Activated CD8-positive, alpha-beta memory T cell treated with anti-CD3 and anti-CD28 coated beads for 24 hours (primary cell): Measurements from ENCODE around the gene TMEM82.

ENCODE experiments used
- DNase-seq: peaks from one replicate; pipeline ENCODE4 v3.0.0-alpha.2; 2020

The TMEM82 gene

DNA sequence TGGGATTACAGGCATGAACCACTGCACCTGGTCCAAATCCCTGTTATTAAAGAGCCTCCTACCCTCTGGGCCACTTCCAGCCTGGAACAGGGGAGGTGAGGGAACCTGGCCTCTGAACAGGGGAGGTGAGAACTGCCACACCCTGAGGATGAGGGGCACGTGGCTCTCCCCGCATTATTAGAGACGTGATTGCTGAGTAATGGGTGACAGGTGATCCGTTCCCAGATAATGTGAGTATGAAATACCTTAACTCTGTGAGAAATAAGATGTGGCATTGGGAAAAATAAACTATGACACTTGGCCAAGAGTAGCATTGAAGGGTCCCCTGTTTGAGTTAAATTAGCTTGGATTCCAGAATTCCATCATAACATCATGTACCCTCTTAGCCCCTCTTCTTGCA lies 19.9 kb upstream of the TMEM82 start:
- no peak for DNase-seq

DNA sequence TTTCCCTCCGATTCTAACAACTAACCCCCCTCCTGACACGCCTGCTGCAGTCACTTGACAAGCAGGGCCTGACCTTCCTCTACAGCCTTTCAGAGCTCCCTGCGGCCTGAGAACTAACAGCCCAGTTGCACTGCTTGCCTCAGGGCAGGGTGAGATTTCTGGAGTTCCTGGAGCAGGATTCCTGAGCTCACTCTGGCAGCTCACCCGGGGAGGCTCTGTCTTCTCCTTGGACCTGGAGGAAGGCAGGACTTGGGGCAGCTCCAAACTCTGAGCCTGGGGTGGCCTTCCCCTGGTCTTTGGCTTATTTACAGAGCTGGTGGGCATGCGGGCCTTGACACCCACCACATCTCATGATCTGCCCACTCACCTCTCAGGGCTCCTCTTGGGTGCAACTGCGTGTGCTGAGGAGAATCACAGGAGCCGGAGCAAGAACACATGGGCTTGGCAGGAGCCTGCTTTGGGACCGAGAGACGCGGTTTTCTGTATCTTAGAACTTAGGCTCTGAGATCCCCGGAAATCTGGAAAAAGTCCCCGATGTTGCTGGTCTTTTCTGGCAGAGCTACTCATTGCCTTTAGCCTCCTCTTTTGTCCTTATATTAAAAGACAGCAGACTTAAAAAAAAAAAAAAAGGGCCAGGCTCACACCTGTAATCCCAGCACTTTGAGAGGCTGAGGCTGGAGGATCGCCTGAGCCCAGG lies 19.3 kb upstream of the TMEM82 start:
- DNase-seq: no peak

DNA sequence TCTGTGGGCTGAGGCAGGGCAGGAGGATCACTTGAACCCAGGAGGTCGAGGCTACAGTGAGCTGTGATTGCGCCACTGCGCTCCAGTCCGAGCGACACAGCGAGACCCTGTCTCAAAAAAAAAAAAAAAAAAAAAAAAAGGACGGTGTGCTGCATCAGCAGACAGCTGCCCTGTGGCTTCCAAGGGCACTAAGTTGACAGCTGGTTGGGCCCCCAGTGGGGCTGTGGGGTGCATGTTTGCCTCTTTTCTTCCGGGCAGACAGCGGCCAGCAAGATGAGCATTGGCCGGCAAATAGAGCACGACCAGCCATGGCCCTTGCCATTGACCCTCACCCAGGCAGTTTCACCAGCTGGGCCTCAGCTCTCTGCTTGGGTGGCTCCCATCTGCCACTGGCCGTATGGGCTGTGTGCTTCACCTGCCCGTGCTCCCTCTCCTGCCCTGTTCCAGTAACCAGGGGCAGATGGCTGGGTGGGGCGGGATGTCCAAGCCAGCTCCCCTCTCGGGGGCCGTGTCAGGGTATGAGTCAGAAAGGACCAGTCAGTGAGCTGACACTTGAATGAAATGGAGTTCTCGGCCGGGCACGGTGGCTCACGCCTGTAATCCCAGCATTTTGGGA lies 18.6 kb upstream of the TMEM82 start:
- no peak for DNase-seq

DNA sequence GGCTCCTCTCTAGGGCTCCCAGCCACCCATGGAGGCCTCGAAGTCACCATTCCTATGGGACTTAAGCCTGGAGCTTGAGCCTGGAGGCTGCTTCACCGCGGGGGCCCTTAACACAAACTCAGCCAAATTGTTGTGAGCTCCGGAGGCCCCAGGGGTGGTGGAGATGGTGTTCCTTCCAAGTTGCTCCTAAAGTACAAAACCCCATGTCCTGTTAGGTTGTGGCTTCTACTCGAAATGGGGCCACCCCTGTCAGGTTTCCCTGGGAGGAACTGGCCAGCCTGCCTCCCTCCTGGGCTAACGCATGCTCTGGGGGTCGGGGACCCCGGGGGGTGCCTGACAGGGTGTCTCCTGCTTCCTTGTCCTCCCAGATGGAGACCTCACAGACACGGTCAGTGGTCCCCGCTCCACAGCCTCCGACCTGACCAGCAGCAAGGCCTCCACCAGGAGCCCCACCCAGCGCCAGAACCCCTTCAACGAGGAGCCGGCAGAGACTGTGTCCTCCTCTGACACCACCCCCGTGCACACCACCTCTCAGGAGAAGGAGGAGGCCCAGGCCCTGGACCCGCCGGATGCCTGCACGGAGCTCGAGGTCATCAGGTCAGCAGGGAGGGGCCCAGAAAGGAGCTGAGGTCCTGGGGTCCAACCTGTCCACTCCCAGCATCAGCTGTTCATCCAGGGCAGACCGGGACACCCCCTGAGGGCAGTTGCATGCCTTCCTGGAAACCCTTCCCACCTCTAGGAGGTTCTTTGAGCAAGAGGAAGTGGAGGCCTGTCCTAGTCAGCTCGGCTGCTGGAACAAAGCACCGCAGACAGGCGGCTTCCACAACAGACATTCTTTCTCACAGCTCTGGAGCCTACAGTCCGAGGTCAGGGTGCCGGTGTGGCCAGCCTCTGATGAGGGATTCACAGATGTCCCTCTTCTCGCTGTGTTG lies 17.1 kb upstream of the TMEM82 start:
- DNase-seq: no peak

DNA sequence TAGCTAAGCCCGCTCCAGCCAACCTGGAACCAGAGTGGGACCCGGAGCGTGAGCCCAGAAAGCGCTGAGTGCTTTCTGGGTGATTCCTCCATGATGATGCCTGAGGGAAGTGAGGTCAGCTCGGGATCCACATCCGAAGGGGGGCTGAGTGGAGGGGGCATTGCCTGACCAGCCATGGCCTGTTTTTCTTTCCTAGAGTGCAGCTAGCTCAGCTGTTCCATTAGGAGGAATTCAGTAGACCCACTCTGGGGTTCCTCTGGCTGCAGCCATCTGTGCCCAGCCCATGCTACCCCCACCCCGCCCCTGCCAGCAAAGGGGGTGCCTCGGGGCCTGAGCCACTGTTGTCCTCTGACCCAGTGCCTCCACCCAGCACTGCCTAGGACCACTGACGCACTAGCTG lies 15.8 kb upstream of the TMEM82 start:
- DNase-seq: no peak

DNA sequence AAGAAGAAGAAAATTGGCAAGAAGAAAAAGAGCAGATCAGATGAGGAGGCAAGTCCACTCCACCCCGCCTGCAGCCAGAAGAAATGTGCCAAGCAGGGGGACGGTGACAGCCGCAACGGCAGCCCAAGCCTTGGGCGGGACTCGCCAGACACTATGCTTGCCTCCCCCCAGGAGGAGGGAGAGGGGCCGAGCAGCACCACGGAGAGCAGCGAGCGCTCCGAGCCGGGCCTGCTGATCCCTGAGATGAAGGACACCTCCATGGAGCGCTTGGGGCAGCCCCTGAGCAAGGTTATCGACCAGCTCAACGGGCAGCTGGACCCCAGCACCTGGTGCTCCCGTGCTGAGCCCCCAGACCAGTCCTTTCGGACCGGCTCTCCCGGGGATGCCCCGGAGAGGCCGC lies 15.3 kb upstream of the TMEM82 start:
- DNase-seq: no peak

DNA sequence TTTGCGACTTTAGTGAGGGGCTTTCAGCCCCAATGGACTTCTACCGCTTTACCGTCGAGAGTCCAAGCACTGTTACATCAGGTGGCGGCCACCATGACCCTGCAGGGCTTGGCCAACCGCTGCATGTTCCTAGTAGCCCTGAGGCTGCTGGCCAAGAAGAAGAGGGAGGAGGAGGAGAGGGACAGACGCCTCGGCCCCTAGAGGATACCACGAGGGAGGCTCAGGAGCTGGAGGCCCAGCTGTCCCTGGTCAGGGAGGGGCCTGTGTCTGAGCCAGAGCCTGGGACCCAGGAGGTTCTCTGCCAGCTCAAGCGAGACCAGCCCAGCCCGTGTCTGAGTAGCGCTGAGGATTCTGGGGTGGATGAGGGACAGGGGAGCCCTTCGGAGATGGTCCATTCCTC lies 14.9 kb upstream of the TMEM82 start:
- DNase-seq: no peak

DNA sequence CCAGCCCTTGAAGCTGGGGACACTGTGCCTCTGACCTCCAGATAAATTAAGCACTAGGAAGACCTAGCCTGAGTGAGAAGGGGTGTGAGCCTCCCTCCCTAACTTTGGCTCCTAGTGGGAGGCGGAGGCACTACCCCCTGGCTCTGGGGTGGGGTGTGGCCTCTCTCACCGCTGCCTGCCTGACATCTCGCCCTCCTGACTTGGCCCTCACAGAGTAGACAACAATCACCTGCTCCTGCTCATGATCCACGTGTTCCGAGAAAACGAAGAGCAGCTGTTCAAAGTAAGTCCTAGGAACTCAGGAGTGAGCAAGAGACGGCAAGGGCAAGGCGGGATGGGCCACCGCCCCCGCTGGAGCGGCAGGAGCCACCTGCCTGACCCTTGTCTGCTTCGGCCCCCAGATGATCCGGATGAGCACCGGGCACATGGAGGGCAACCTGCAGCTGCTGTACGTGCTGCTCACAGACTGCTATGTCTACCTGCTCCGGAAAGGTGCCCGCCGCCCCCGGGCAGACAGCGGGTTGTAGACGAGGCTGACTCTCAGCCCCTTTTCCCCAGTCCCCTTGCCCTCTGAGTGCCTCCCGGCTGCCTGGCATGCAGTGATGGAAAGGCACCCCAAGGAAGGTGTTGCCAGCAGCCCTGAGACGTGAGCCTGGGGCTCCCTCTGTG lies 14.3 kb upstream of the TMEM82 start:
- DNase-seq: no peak

DNA sequence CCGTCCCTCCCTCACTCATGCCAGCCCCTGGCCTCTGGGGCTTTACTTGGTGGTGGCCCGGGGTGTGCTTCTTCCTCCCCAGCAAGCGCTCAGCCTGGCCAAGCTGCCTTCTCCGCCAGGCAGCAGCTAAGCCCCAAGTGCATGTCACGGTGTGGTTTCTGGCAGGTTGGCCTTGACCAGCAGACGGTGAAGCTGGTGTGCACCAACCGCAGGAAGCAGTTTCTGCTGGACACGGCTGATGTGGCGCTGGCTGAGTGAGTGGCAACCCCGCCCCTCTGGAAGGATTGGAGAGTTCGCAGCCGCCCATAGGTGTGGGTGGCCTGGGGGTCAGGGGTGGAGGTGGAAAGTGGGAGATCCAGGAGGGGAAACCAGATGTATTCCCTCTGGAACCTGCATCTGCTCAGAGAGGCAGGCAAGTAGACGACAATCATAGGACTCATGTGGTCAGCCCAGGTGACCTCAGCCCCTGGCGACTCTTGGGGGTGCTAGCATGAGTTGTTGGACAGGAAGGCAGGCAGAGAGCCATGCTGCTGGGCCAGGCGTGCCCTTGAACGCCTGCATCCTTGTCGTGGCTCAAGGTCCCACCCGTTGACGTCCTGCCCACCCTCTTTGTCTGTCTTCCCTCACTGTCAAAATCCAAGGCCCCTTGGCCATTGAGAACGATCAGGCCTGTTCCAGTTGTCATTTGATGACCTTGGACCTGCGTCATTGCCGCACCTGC lies 13.2 kb upstream of the TMEM82 start:
- DNase-seq: no peak

DNA sequence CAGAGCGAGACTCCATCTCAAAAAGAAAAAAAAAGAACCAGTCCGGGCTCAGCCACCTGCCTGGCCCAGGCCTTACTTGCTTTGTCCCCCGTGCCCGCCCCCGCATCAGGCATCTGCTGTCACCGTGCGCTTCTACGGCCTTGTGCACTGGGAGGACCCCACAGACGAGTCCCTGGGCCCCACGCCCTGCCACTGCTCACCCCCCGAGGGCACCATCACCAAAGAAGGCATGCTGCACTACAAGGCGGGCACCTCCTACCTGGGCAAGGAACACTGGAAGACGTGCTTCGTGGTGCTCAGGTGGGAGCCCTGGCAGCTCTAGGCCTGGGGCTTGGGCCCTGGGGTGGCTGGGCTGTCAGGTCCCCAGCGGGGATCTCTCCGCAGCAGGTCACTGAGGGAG lies 11.9 kb upstream of the TMEM82 start:
- DNase-seq: no peak

DNA sequence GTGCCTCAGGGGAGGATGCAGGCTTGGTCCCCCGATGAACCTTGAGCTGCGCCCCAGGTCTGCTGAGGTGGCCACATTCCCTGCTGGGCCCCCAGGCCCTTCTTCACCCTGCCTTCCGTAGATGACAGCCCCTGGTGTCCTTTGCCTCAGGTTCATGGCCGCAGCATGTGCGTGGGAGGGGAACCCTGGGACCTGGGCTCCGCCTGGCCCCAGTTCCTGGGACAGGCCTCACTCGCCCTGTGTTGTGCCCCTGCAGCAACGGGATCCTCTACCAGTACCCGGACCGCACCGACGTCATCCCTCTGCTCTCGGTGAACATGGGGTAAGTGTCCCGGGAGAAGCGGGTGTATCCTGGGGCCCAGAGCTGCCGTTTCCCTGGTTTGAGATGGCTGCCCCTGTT lies 11.4 kb upstream of the TMEM82 start:
- no peak for DNase-seq

DNA sequence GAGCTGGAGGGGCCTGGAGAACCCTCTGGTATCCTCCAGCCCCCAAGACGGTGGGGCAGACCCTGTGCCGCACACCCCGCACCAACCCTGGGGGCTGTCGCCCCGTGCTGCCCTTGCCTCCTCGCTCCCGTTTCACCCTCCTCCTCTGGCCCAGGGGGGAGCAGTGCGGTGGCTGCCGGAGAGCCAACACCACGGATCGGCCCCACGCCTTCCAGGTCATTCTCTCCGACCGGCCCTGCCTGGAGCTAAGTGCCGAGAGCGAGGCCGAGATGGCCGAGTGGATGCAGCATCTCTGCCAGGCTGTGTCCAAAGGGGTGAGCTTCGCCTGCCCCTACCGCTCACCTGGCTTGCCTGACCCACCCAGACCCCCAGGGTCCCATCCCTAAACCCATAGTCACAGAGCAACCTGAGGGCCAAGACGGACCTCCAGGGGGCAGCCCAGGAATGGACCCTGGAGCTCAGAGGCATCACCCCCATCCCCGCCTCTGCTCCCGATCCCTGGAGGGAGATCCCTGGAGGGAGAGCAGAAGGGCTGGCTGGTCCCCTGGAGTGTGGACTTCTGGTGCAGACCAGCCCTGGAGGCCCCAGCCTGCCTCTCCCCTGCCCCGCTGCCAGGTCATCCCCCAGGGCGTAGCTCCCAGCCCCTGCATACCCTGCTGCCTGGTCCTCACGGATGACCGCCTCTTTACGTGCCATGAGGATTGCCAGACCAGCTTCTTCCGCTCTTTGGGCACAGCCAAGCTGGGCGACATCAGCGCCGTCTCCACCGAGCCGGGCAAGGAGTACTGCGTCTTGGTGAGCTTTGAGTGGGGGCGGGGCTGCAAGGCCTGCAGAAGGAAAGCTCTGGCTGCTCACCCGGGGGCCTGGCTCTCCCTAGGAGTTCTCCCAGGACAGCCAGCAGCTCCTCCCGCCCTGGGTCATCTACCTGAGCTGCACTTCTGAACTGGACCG lies 10.3 kb upstream of the TMEM82 start:
- DNase-seq: no peak

DNA sequence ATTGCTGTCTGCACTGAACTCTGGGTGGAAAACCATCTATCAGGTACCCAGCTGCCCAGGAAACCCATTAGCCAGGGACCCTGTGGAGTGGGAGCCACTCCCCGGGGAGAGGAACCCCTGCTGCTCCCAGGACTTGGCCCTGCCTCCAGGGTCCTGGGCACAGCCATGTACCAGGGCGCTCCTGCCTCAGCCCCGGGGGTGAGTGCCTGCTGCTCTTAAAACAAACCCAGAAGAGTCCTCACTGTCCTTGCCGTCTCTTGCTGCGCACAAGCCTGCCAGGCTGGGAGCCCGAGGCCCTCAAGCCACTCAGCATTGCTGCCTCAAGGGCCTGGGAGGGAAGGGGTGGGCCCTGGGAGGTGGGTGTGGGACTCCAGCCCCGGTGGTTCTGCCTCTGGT lies 9.6 kb upstream of the TMEM82 start:
- DNase-seq: no peak

DNA sequence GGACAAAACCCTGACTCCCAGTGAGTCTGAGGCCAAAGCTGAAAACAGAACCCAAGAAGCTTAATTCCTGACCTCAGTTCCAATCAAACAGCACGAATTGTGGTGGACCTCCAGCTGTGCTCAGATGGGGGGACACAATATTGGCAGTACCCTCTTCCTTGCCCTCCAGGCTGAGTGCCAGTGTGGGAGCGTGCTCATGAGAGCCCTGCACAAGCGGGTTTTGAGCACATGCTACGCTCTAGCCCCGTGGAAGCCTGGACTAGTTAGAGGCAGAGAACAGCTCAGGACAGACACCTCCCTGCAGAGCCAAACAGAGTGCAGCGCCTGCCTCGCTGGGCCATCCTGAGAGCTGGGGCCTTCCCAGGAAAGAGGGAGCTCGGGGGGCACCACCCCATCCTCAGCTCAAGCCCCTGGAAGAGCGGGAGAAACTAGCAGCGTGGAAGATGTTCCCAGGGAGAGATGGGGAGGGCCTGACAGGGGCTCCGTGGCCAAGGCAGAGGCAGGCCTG lies 9.0 kb upstream of the TMEM82 start:
- no peak for DNase-seq

DNA sequence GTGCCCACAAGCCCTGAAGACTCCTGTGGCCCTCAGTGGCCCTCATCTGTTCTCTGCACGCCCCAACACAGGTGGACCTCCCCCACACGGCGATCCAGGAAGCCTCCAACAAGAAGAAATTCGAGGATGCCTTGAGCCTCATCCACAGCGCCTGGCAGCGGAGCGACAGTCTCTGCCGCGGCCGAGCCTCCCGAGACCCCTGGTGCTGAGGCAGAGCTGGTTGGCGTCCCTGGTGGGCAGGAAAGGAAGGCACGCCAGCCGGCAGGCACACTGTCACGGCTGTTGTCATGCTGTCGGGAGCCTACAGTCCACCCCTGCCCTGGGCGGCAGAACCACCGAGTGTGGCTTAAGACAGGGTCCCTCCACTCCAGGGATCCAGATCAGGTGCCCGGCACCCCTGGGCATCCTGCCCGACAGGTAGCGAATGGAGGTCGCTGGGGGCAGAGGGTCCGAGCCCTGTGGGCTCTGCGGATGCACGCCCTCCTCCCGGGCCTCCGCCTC lies 8.5 kb upstream of the TMEM82 start:
- no peak for DNase-seq

DNA sequence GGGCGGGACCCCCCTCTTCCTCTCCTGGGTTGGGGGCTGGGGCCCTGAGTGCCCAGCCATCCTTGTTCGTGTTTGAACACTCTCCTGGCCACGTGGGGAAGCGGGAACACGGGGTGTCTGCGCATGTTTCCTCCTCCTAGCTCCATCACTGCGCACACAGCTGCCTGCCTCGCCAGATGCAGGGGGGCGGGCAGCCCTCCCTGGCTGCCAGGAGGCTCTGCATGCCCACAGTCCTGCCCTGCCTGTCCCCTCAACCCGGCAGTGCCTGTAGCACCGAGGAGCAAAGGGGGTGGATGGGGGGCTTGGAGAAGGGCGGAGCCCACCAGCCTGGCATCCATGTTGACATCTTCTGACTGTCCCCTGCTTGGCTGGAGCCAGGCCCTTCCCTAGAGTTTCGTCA lies 8.0 kb upstream of the TMEM82 start:
- DNase-seq: no peak

DNA sequence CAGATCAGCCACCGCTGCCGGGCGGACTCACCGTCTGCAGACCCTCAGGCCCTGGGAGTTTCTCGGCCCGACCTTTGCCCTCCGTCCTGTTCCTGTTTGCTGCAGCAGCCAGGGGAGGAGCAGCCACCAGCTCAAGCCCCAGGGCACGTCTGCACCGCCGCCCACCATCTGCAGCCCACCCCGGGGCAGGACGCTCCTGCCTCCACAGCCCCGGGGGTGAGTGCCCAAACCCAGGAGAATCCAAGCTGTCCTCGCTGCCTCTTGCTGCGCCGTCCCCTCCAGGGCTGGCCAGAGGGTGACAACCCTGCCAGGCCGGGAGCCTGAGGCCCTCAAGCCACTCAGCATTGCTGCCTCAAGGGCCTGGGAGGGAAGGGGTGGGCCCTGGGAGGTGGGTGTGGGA lies 7.4 kb upstream of the TMEM82 start:
- no peak for DNase-seq

DNA sequence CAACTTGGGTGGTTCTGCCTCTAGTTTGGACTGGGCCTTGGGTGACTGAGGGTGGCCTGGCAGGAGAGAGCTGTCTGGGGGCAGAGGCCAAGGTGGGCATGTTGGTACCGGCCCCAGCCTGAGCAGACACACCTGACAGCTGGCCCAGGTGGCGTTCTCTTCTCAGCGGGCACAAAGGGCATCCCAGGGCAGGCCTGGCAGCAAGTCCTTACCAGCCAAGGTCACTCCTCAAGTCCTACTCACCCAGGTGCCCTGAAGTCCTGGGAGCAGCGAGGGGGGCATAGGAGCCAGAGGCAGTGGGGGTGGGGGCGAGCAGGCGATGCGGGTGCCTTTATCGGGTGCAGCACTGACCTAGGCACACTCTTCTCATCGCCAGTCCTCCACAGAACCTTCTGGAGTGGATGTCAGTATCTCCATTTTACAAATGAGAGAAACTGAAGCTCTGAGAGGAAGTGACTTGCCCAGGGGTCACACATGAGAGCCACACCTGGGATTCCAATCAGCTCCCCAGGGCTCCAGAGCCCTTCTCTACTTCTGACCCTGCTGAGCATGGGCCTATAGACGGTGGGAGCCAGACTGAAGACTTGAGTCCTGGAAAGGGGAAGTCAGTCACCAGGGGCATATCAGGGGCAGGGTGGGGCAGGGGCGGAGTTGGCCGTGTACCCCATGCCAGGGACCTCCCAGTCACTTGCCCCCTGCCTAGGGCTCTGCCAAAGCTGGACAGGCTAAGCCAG lies 6.8 kb upstream of the TMEM82 start:
- DNase-seq: no peak

DNA sequence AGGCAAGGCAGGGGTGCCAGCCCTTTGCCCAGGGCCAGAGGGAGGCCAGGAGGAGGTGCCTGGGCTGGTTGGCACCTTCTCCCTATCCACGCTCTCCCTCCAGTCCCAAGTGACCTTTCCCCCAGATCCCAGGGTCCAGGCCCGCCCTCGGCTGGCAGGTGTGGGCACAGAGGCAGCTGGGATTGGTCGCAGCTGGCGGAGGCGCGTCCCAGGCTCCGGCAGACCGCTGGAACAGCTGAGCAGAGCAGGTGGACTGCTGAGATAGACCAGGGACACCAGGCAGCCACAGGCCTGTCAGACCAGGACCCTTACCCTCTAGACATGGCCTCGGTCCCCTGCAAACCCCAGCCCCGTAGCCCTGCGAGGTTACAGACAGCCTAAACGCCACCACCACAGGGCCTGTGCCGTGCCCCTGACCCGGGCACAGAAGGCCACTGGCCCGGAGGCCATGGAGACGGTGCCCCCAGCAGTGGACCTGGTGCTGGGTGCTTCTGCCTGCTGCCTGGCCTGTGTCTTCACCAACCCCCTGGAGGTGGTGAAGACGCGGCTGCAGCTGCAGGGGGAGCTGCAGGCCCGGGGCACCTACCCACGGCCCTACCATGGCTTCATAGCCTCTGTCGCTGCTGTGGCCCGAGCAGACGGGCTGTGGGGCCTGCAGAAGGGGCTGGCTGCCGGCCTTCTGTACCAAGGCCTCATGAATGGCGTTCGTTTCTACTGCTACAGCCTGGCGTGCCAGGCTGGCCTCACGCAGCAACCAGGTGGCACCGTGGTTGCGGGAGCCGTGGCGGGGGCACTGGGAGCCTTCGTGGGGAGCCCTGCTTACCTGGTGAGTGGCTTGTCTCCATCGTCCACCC lies 6.0 kb upstream of the TMEM82 start, which contains the start of gene SLC25A34:
SLC25A34 (plus strand) TSS at position 221 of the 854 bp plus-strand sequence; CDS start at position 449, 228 bp downstream.
- DNase-seq: no peak
